ENCODE data around the gene PCDH15.

- TF ChIP-seq, protein P1, sequence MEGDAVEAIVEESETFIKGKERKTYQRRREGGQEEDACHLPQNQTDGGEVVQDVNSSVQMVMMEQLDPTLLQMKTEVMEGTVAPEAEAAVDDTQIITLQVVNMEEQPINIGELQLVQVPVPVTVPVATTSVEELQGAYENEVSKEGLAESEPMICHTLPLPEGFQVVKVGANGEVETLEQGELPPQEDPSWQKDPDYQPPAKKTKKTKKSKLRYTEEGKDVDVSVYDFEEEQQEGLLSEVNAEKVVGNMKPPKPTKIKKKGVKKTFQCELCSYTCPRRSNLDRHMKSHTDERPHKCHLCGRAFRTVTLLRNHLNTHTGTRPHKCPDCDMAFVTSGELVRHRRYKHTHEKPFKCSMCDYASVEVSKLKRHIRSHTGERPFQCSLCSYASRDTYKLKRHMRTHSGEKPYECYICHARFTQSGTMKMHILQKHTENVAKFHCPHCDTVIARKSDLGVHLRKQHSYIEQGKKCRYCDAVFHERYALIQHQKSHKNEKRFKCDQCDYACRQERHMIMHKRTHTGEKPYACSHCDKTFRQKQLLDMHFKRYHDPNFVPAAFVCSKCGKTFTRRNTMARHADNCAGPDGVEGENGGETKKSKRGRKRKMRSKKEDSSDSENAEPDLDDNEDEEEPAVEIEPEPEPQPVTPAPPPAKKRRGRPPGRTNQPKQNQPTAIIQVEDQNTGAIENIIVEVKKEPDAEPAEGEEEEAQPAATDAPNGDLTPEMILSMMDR (IDR thresholded peaks at IDR 0.05; ENCODE audit: insufficient read depth, low read depth, low read length), result no peak
- TF ChIP-seq EZH2 (IDR thresholded peaks at IDR 0.05; ENCODE audit: insufficient read depth, low read length), result no peak
These were observed 669.2 kb downstream of the PCDH15 start for GRCh38 chr10:54131833-54132232.
